ENCODE results near the gene ALPI. TPM values are rescaled to one million over a fixed set of nuclear protein-coding genes. Genes with fewer than 3 reads are reported as not detected.
"Not testable (repeated sequence)": the region's sequence is repeated elsewhere in the genome, so short reads cannot be mapped to it uniquely, and the experiment has no call there.

Gene ALPI
- polyA plus RNA-seq, 4 donors = 37.7 to 261 (median 131) TPM

- peak; percentile 35 to 55 for DNase-seq
- WGBS, 3 donors = 2 to 3% (median 3%) methylated on average over 38 to 49 of the region's 49 CpGs
- H3K36me3 ChIP-seq (ENCODE audit: control insufficient read depth in 3 of 3, insufficient read depth in 2 of 3, low read depth in 1 of 3, low read length in 3 of 3) = no peaks in the 10 kb centered on the region
- peaks cover 0 to 12% (median 0%) of the 10 kb centered on the region in 3 donors for H3K4me1 ChIP-seq (ENCODE audit: control insufficient read depth in 3 of 3, insufficient read depth in 2 of 3, low read depth in 1 of 3, low read length in 2 of 3)
- no peak overlapping the region for H3K4me3 ChIP-seq (ENCODE audit: low read depth in 1 of 3, low read length in 3 of 3)
- peaks cover 19 to 73% (median 38%) of the 10 kb centered on the region in 3 donors for H3K27me3 ChIP-seq (ENCODE audit: control insufficient read depth in 3 of 3, insufficient read depth in 3 of 3, low read length in 3 of 3)
- no peak for FAIRE-seq
- H3K9me3 ChIP-seq (ENCODE audit: control insufficient read depth in 2 of 2, insufficient read depth in 1 of 2, low read depth in 1 of 2, low read length in 1 of 2) = peaks cover 0 to 18% of the 10 kb centered on the region in 2 donors
- H3K27ac ChIP-seq (ENCODE audit: low read depth in 1 of 3, low read length in 2 of 3) = no peak overlapping the region
Observed at GRCh38 chr2:232418466-232419244, 37.3 kb upstream of the ALPI start.

- no peak overlapping the region for H3K27ac ChIP-seq (ENCODE audit: low read depth in 1 of 3, low read length in 2 of 3)
- FAIRE-seq (no peak), DNase-seq (peak in 1 of 2 donors; percentile 30)
- no peak overlapping the region for H3K4me3 ChIP-seq (ENCODE audit: low read depth in 1 of 3, low read length in 3 of 3)
- H3K27me3 ChIP-seq (ENCODE audit: control insufficient read depth in 3 of 3, insufficient read depth in 3 of 3, low read length in 3 of 3) = peaks cover 19 to 80% (median 38%) of the 10 kb centered on the region in 3 donors
- no peaks in the 10 kb centered on the region for H3K36me3 ChIP-seq (ENCODE audit: control insufficient read depth in 3 of 3, insufficient read depth in 2 of 3, low read depth in 1 of 3, low read length in 3 of 3)
- peaks cover 0 to 12% (median 0%) of the 10 kb centered on the region in 3 donors for H3K4me1 ChIP-seq (ENCODE audit: control insufficient read depth in 3 of 3, insufficient read depth in 2 of 3, low read depth in 1 of 3, low read length in 2 of 3)
- H3K9me3 ChIP-seq (ENCODE audit: control insufficient read depth in 2 of 2, insufficient read depth in 1 of 2, low read depth in 1 of 2, low read length in 1 of 2) = peaks cover 0 to 22% of the 10 kb centered on the region in 2 donors
- 5 to 8% (median 6%) methylated on average over 79 of the region's 79 CpGs for WGBS, 3 donors
Observed at GRCh38 chr2:232419245-232420072, 36.5 kb upstream of the ALPI start.

- Histone ChIP-seq H3K9me3 (ENCODE audit: control insufficient read depth in 2 of 2, insufficient read depth in 1 of 2, low read depth in 1 of 2, low read length in 1 of 2) (peaks cover 0 to 22% of the 10 kb centered on the region in 2 donors), H3K27me3 (ENCODE audit: control insufficient read depth in 3 of 3, insufficient read depth in 3 of 3, low read length in 3 of 3) (peaks cover 19 to 80% (median 41%) of the 10 kb centered on the region in 3 donors), H3K36me3 (ENCODE audit: control insufficient read depth in 3 of 3, insufficient read depth in 2 of 3, low read depth in 1 of 3, low read length in 3 of 3) (no peaks in the 10 kb centered on the region), H3K4me3 (ENCODE audit: low read depth in 1 of 3, low read length in 3 of 3) (no peak overlapping the region), H3K27ac (ENCODE audit: low read depth in 1 of 3, low read length in 2 of 3) (no peak overlapping the region), H3K4me1 (ENCODE audit: control insufficient read depth in 3 of 3, insufficient read depth in 2 of 3, low read depth in 1 of 3, low read length in 2 of 3) (peaks cover 0 to 12% (median 0%) of the 10 kb centered on the region in 3 donors)
- DNase-seq (no peak), FAIRE-seq (no peak)
- 5 to 12% (median 5%) methylated on average over 18 to 22 of the region's 22 CpGs for WGBS, 3 donors
Observed at GRCh38 chr2:232420073-232420454, 35.9 kb upstream of the ALPI start.

GRCh38 chr2:232420463-232421188 is 35.3 kb upstream of the ALPI start:
- H3K4me3 ChIP-seq (ENCODE audit: low read depth in 1 of 3, low read length in 3 of 3) = peak overlapping the region in 1 of 3 donors; percentile 32
- no peaks in the 10 kb centered on the region for H3K36me3 ChIP-seq (ENCODE audit: control insufficient read depth in 3 of 3, insufficient read depth in 2 of 3, low read depth in 1 of 3, low read length in 3 of 3)
- peaks cover 19 to 77% (median 41%) of the 10 kb centered on the region in 3 donors for H3K27me3 ChIP-seq (ENCODE audit: control insufficient read depth in 3 of 3, insufficient read depth in 3 of 3, low read length in 3 of 3)
- DNase-seq (peak; percentile 63 to 66), FAIRE-seq (no peak)
- peaks cover 0 to 12% (median 0%) of the 10 kb centered on the region in 3 donors for H3K4me1 ChIP-seq (ENCODE audit: control insufficient read depth in 3 of 3, insufficient read depth in 2 of 3, low read depth in 1 of 3, low read length in 2 of 3)
- H3K27ac ChIP-seq (ENCODE audit: low read depth in 1 of 3, low read length in 2 of 3) = no peak overlapping the region
- WGBS, 3 donors = 2 to 3% (median 2%) methylated on average over 40 to 79 of the region's 79 CpGs
- peaks cover 0 to 22% of the 10 kb centered on the region in 2 donors for H3K9me3 ChIP-seq (ENCODE audit: control insufficient read depth in 2 of 2, insufficient read depth in 1 of 2, low read depth in 1 of 2, low read length in 1 of 2)

- peaks cover 19 to 71% (median 41%) of the 10 kb centered on the region in 3 donors for H3K27me3 ChIP-seq (ENCODE audit: control insufficient read depth in 3 of 3, insufficient read depth in 3 of 3, low read length in 3 of 3)
- no peak for FAIRE-seq
Observed at GRCh38 chr2:232421189-232421785, 34.7 kb upstream of the ALPI start.

GRCh38 chr2:232422051-232422450 is 33.9 kb upstream of the ALPI start:
- Histone ChIP-seq H3K27ac (ENCODE audit: low read depth in 1 of 3, low read length in 2 of 3) (no peak overlapping the region), H3K27me3 (ENCODE audit: control insufficient read depth in 3 of 3, insufficient read depth in 3 of 3, low read length in 3 of 3) (peaks cover 19 to 63% (median 41%) of the 10 kb centered on the region in 3 donors), H3K4me1 (ENCODE audit: control insufficient read depth in 3 of 3, insufficient read depth in 2 of 3, low read depth in 1 of 3, low read length in 2 of 3) (peaks cover 0 to 12% (median 0%) of the 10 kb centered on the region in 3 donors), H3K36me3 (ENCODE audit: control insufficient read depth in 3 of 3, insufficient read depth in 2 of 3, low read depth in 1 of 3, low read length in 3 of 3) (no peaks in the 10 kb centered on the region), H3K4me3 (ENCODE audit: low read depth in 1 of 3, low read length in 3 of 3) (no peak overlapping the region), H3K9me3 (ENCODE audit: control insufficient read depth in 2 of 2, insufficient read depth in 1 of 2, low read depth in 1 of 2, low read length in 1 of 2) (peaks cover 0 to 22% of the 10 kb centered on the region in 2 donors)
- no peak for DNase-seq
- FAIRE-seq = no peak
- 86 to 92% (median 89%) methylated on average over 10 of the region's 10 CpGs for WGBS, 3 donors

More at GRCh38 chr2:232421189-232421785, 34.7 kb upstream of the ALPI start:
- Histone ChIP-seq H3K27ac (ENCODE audit: low read depth in 1 of 3, low read length in 2 of 3) (no peak overlapping the region), H3K4me3 (ENCODE audit: low read depth in 1 of 3, low read length in 3 of 3) (no peak overlapping the region), H3K36me3 (ENCODE audit: control insufficient read depth in 3 of 3, insufficient read depth in 2 of 3, low read depth in 1 of 3, low read length in 3 of 3) (no peaks in the 10 kb centered on the region), H3K9me3 (ENCODE audit: control insufficient read depth in 2 of 2, insufficient read depth in 1 of 2, low read depth in 1 of 2, low read length in 1 of 2) (peaks cover 0 to 22% of the 10 kb centered on the region in 2 donors), H3K4me1 (ENCODE audit: control insufficient read depth in 3 of 3, insufficient read depth in 2 of 3, low read depth in 1 of 3, low read length in 2 of 3) (peaks cover 0 to 12% (median 0%) of the 10 kb centered on the region in 3 donors)
- DNase-seq = peak in 1 of 2 donors; percentile 16
- WGBS, 3 donors = 23 to 32% (median 26%) methylated on average over 22 of the region's 22 CpGs

GRCh38 chr2:232422996-232423395 is 33.0 kb upstream of the ALPI start:
- Histone ChIP-seq H3K27me3 (ENCODE audit: control insufficient read depth in 3 of 3, insufficient read depth in 3 of 3, low read length in 3 of 3) (peaks cover 15 to 53% (median 41%) of the 10 kb centered on the region in 3 donors), H3K9me3 (ENCODE audit: control insufficient read depth in 2 of 2, insufficient read depth in 1 of 2, low read depth in 1 of 2, low read length in 1 of 2) (peaks cover 0 to 22% of the 10 kb centered on the region in 2 donors), H3K4me1 (ENCODE audit: control insufficient read depth in 3 of 3, insufficient read depth in 2 of 3, low read depth in 1 of 3, low read length in 2 of 3) (peaks cover 0 to 12% (median 0%) of the 10 kb centered on the region in 3 donors)
- not testable (repeated sequence) for H3K27ac ChIP-seq (ENCODE audit: low read depth in 1 of 3, low read length in 2 of 3); H3K36me3 ChIP-seq (ENCODE audit: control insufficient read depth in 3 of 3, insufficient read depth in 2 of 3, low read depth in 1 of 3, low read length in 3 of 3); H3K4me3 ChIP-seq (ENCODE audit: low read depth in 1 of 3, low read length in 3 of 3); FAIRE-seq; DNase-seq
- WGBS, 3 donors = 30 to 48% (median 40%) methylated on average over 3 of the region's 3 CpGs

Measured in small intestine (tissue), 7 donors.